ENCODE data around the gene SREK1.
"Not testable (repeated sequence)": the region's sequence is repeated elsewhere in the genome, so short reads cannot be mapped to it uniquely, and the experiment has no call there.

SREK1 gene

GRCh38 chr5:66144074-66144833, at the start of gene SREK1:
SREK1 (plus strand) TSS chr5:66144300; CDS start chr5:66144377, 77 bp downstream.
- DNase-seq (ENCODE audit: low read depth in 2 of 3, low spot score in 2 of 3): peak; percentile 76 to 80 (median 79)

GRCh38 chr5:66100851-66101250, 43.2 kb upstream of the SREK1 start:
- DNase-seq (ENCODE audit: low read depth in 2 of 3, low spot score in 2 of 3): no peak

GRCh38 chr5:66113160-66113559, 30.9 kb upstream of the SREK1 start:
- DNase-seq (ENCODE audit: low read depth in 2 of 3, low spot score in 2 of 3): no peak

- DNase-seq (ENCODE audit: low read depth in 2 of 3, low spot score in 2 of 3): no peak
These were observed 25.8 kb upstream of the SREK1 start for GRCh38 chr5:66118304-66118703.

- no peak for DNase-seq (ENCODE audit: low read depth in 2 of 3, low spot score in 2 of 3)
These were observed 21.6 kb upstream of the SREK1 start for GRCh38 chr5:66122379-66123034.

- no peak for DNase-seq (ENCODE audit: low read depth in 2 of 3, low spot score in 2 of 3)
These were observed 15.0 kb upstream of the SREK1 start for GRCh38 chr5:66129144-66129543.

GRCh38 chr5:66130493-66130892, 13.6 kb upstream of the SREK1 start:
- DNase-seq (ENCODE audit: low read depth in 2 of 3, low spot score in 2 of 3): no peak

GRCh38 chr5:66134407-66134861, 9.7 kb upstream of the SREK1 start:
- no peak for DNase-seq (ENCODE audit: low read depth in 2 of 3, low spot score in 2 of 3)

GRCh38 chr5:66136053-66136452, 8.0 kb upstream of the SREK1 start:
- DNase-seq (ENCODE audit: low read depth in 2 of 3, low spot score in 2 of 3): no peak

GRCh38 chr5:66136944-66137343, 7.2 kb upstream of the SREK1 start:
- DNase-seq (ENCODE audit: low read depth in 2 of 3, low spot score in 2 of 3): not testable (repeated sequence)

GRCh38 chr5:66138637-66139317, 5.3 kb upstream of the SREK1 start:
- DNase-seq (ENCODE audit: low read depth in 2 of 3, low spot score in 2 of 3): no peak

GRCh38 chr5:66139318-66139712, 4.8 kb upstream of the SREK1 start:
- no peak for DNase-seq (ENCODE audit: low read depth in 2 of 3, low spot score in 2 of 3)

- no peak for DNase-seq (ENCODE audit: low read depth in 2 of 3, low spot score in 2 of 3)
These were observed 1.7 kb upstream of the SREK1 start for GRCh38 chr5:66142417-66142816.

GRCh38 chr5:66143473-66144073, 527 bp upstream of the SREK1 start:
- no peak for DNase-seq (ENCODE audit: low read depth in 2 of 3, low spot score in 2 of 3)

GRCh38 chr5:66144834-66145390, 812 bp downstream of the SREK1 start:
- no peak for DNase-seq (ENCODE audit: low read depth in 2 of 3, low spot score in 2 of 3)

GRCh38 chr5:66145737-66146136, 1.6 kb downstream of the SREK1 start:
- no peak for DNase-seq (ENCODE audit: low read depth in 2 of 3, low spot score in 2 of 3)

GRCh38 chr5:66149950-66150349, 5.8 kb downstream of the SREK1 start:
- no peak for DNase-seq (ENCODE audit: low read depth in 2 of 3, low spot score in 2 of 3)

GRCh38 chr5:66151030-66151429, 6.9 kb downstream of the SREK1 start:
- no peak for DNase-seq (ENCODE audit: low read depth in 2 of 3, low spot score in 2 of 3)

GRCh38 chr5:66151491-66151890, 7.4 kb downstream of the SREK1 start:
- DNase-seq (ENCODE audit: low read depth in 2 of 3, low spot score in 2 of 3): no peak

GRCh38 chr5:66157046-66157445, 12.9 kb downstream of the SREK1 start:
- DNase-seq (ENCODE audit: low read depth in 2 of 3, low spot score in 2 of 3): no peak

- no peak for DNase-seq (ENCODE audit: low read depth in 2 of 3, low spot score in 2 of 3)
These were observed 17.3 kb downstream of the SREK1 start for GRCh38 chr5:66161356-66161755.

All from activated CD8-positive, alpha-beta memory T cell treated with anti-CD3 and anti-CD28 coated beads for 48 hours (primary cell).